HepG2 (cell line): ENCODE measurements around the gene FANCG. TPM values are rescaled to one million over a fixed set of nuclear protein-coding genes. Genes with fewer than 3 reads are reported as not detected.

Source experiments
- AGO1 ChIP-seq: fragments of 200-400 bp; formaldehyde crosslinking; IDR thresholded peaks from 2 replicates; pipeline ENCODE4 v1.6.1; 2017; ENCODE audit warnings: mild to moderate bottlenecking, low read depth, low read length, moderate library complexity; ENCODE audit not compliant: poor library complexity, severe bottlenecking
- ARNT ChIP-seq: fragments of 450-650 bp; IDR thresholded peaks from 2 replicates; pipeline ENCODE4 v1.6.1; 2017
- GMEB1 ChIP-seq: sonication (generic); formaldehyde crosslinking; IDR thresholded peaks from 2 replicates; pipeline ENCODE4 v1.5.1; 2020; ENCODE audit warnings: missing genetic modification reagents, mild to moderate bottlenecking, borderline replicate concordance
- KLF11 ChIP-seq: IDR thresholded peaks from 2 replicates; pipeline ENCODE4 v1.6.1; 2016; ENCODE audit warnings: missing compliant biosample characterization
- KLF16 ChIP-seq, 2 experiments: sonication (generic) in 1 of 2; formaldehyde crosslinking in 1 of 2; IDR thresholded peaks; 2 replicates each; pipeline versions ENCODE4 v1.6.1 to v1.8.0; 2016 to 2023; ENCODE audit warnings: missing genetic modification reagents in 2 of 2, missing compliant biosample characterization in 1 of 2
- MED8 ChIP-seq: sonication (generic); formaldehyde crosslinking; IDR thresholded peaks from 2 replicates; pipeline ENCODE4 v1.8.1; 2023; ENCODE audit warnings: mild to moderate bottlenecking, missing genetic modification reagents; ENCODE audit not compliant: insufficient replicate concordance
- MZF1 ChIP-seq: sonication (generic); formaldehyde crosslinking; IDR thresholded peaks from 2 replicates; pipeline ENCODE4 v1.8.1; 2023; ENCODE audit warnings: mild to moderate bottlenecking, missing genetic modification reagents, borderline replicate concordance
- NFYB ChIP-seq: sonication (generic); formaldehyde crosslinking; IDR thresholded peaks from 2 replicates; pipeline ENCODE4 v1.4.0; 2020; ENCODE audit warnings: missing genetic modification reagents
- PHF5A ChIP-seq: IDR thresholded peaks from one replicate; pipeline ENCODE4 v1.6.1; 2018; ENCODE audit warnings: low read depth, missing genetic modification reagents; ENCODE audit not compliant: unreplicated experiment
- SALL1 ChIP-seq: sonication (generic); formaldehyde crosslinking; IDR thresholded peaks from 2 replicates; pipeline ENCODE4 v1.8.0; 2022; ENCODE audit warnings: mild to moderate bottlenecking, missing genetic modification reagents
- SMAD3 ChIP-seq: sonication (generic); formaldehyde crosslinking; IDR thresholded peaks from 2 replicates; pipeline ENCODE4 v1.4.0; 2020; ENCODE audit warnings: missing genetic modification reagents
- TGIF2 ChIP-seq: IDR thresholded peaks from 2 replicates; pipeline ENCODE4 v1.6.1; 2016; ENCODE audit warnings: control low read depth, missing compliant biosample characterization
- ZFP36L1 ChIP-seq: sonication (generic); formaldehyde crosslinking; IDR thresholded peaks from 2 replicates; pipeline ENCODE4 v1.8.0; 2022; ENCODE audit warnings: mild to moderate bottlenecking, missing genetic modification reagents, moderate library complexity
- ZMAT3 ChIP-seq: sonication (generic); formaldehyde crosslinking; conservative IDR thresholded peaks from 2 replicates; pipeline ENCODE4 v1.7.0; 2021; ENCODE audit warnings: missing genetic modification reagents
- ZNF282 ChIP-seq: fragments of 450-650 bp; IDR thresholded peaks from 2 replicates; pipeline ENCODE4 v1.6.1; 2018; ENCODE audit not compliant: partially characterized antibody
- ZNF337 ChIP-seq: sonication (generic); formaldehyde crosslinking; IDR thresholded peaks from 2 replicates; pipeline ENCODE4 v1.5.1; 2020; ENCODE audit warnings: missing genetic modification reagents, low read depth, mild to moderate bottlenecking, borderline replicate concordance
- ZNF431 ChIP-seq: sonication (generic); formaldehyde crosslinking; IDR thresholded peaks from 2 replicates; pipeline ENCODE4 v1.9.0; 2022; ENCODE audit warnings: missing genetic modification reagents, low read depth, mild to moderate bottlenecking, borderline replicate concordance
- ZNF776 ChIP-seq: sonication (generic); formaldehyde crosslinking; IDR thresholded peaks from 2 replicates; pipeline ENCODE4 v1.4.0; 2020; ENCODE audit warnings: mild to moderate bottlenecking, missing genetic modification reagents
- ZNF777 ChIP-seq: sonication (generic); formaldehyde crosslinking; IDR thresholded peaks from 2 replicates; pipeline ENCODE4 v1.4.0; 2020; ENCODE audit warnings: missing genetic modification reagents
- ZSCAN31 ChIP-seq: sonication (generic); formaldehyde crosslinking; IDR thresholded peaks from 2 replicates; pipeline ENCODE4 v1.5.0; 2020; ENCODE audit warnings: low read depth, mild to moderate bottlenecking, missing genetic modification reagents
- polyA plus RNA-seq, 8 experiments: library from polyadenylated mRNA; depleted of rRNA in 3 of 8; stranded (reverse) in 7 of 8; unstranded in 1 of 8; fragments of >200 nt; fragmentation: Illumina TruSeq in 4 of 8; extraction: Trizol in 4 of 8; gene quantifications; 2 replicates each; pipeline versions ENCODE4 v1.2.1 to v1.2.3, GENCODE V29; 2011 to 2016; ENCODE audit warnings: low read depth in 4 of 8, missing spikeins in 1 of 8, mixed read lengths in 1 of 8; ENCODE audit not compliant: insufficient read depth in 1 of 8
- total RNA-seq, 5 experiments: library from RNA; depleted of rRNA; stranded (reverse); fragments of >200 nt; fragmentation: Illumina TruSeq; extraction: Trizol; gene quantifications; 2 replicates each; pipeline ENCODE4 v1.2.3, GENCODE V29; 2016; ENCODE audit warnings: low read depth in 1 of 5
- TF ChIP-seq, protein P1 (sequence below): sonication (generic); formaldehyde crosslinking; IDR thresholded peaks from 2 replicates; pipeline ENCODE4 v1.8.0; 2022; ENCODE audit warnings: missing genetic modification reagents, mild to moderate bottlenecking, inconsistent platforms, borderline replicate concordance
- TF ChIP-seq, protein P2 (sequence below): IDR thresholded peaks from 2 replicates; pipeline ENCODE4 v1.6.1; 2016; ENCODE audit warnings: low read depth
- TF ChIP-seq, protein P3 (sequence below): sonication (generic); formaldehyde crosslinking; IDR thresholded peaks from 2 replicates; pipeline ENCODE4 v1.8.1; 2023; ENCODE audit warnings: mild to moderate bottlenecking, missing genetic modification reagents, borderline replicate concordance

The FANCG gene
- total and polyA plus RNA-seq, 2 of the 13 experiments (the other 11 are each of a cell fraction or from before 2014, with no cell fraction given), result 14.4 to 45.1 TPM

DNA sequence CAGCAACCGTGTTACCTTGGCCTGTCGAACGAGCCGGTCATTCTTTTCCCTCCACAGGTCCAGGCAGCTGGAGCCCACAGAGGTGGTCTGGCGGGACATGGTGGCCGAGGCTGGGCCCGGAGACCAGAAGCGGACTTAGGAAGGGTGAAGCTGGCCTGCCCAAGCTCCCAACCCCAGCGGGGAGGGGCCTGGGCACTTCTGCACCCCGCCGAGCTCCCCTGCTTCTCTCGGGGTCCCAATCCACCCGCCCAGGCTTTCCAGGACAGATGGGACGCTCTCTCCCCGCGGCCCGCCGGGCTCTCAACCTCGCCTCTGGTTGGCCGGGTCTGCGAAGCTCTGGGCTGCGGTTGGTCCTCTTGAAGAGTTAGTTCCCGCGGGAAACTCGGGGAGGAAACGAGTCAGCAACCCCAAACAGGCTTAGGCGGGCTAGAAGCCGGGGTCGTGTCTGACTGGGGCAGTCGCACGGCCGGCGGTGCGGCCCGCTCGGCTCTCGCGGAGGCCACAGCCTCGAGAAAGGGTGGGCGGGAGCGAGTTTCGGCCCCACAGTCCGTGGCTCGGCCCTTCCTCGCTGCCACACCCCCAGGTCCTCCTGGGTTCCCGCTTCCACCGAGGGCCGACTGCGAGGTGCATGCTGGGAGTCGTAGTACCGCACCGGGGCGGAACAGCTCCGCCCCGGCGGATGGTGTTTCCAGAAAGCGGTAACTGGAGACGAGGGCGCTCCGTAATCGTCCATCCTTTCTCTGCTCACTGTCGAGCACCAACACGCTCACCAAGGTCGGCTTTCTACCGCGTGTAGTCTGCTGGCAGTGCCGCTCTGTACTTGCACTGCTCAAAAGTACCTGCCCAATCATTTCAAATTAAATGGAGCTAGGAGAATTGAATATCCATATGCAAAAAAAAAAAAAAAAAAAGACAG lies at the start of gene FANCG (continued):
- TF ChIP-seq, protein P1, sequence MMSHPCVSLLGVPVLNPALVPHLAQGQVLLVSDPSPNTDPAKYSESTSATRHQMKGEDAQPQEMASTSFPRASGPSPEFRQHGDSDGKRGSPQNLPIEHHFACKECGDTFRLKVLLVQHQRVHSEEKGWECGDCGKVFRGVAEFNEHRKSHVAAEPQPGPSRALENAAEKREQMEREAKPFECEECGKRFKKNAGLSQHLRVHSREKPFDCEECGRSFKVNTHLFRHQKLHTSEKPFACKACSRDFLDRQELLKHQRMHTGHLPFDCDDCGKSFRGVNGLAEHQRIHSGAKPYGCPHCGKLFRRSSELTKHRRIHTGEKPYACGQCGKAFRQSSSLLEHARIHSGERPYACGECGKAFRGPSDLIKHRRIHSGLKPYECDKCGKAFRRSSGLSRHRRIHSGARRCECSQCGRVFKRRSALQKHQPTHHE (CRISPR knock-in tag), result no peak; the same call in 1 of the 2 replicates
- peak; percentile 74 for TF ChIP-seq GMEB1
- TF ChIP-seq, protein P2, sequence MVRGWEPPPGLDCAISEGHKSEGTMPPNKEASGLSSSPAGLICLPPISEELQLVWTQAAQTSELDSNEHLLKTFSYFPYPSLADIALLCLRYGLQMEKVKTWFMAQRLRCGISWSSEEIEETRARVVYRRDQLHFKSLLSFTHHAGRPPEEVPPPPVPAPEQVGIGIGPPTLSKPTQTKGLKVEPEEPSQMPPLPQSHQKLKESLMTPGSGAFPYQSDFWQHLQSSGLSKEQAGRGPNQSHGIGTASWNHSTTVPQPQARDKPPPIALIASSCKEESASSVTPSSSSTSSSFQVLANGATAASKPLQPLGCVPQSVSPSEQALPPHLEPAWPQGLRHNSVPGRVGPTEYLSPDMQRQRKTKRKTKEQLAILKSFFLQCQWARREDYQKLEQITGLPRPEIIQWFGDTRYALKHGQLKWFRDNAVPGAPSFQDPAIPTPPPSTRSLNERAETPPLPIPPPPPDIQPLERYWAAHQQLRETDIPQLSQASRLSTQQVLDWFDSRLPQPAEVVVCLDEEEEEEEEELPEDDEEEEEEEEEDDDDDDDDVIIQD (CRISPR knock-in tag), result 0 out of 2 replicates have a peak, but pooled peaks have one; percentile 44
- TF ChIP-seq SALL1 (CRISPR knock-in tag), result peak; percentile 71; the same call in 1 of the 2 replicates
- TF ChIP-seq, protein P3, sequence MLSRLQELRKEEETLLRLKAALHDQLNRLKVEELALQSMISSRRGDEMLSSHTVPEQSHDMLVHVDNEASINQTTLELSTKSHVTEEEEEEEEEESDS (CRISPR knock-in tag), result 0 out of 2 replicates have a peak, but pooled peaks have one; percentile 87
- no peak for TF ChIP-seq PHF5A
- peak; percentile 86; the same call in 1 of the 2 replicates for TF ChIP-seq SMAD3 (CRISPR knock-in tag)
- no peak for TF ChIP-seq ARNT
- TF ChIP-seq ZFP36L1, result peak; percentile 79
- TF ChIP-seq ZSCAN31 (CRISPR knock-in tag), result peak; percentile 66; the same call in 1 of the 2 replicates
- no peak for TF ChIP-seq TGIF2 (CRISPR knock-in tag)
- peak; percentile 84 for TF ChIP-seq NFYB (CRISPR knock-in tag)
- no peak for TF ChIP-seq ZNF282
- TF ChIP-seq ZNF776 (CRISPR knock-in tag), result no peak; the same call in 1 of the 2 replicates
- no peak for TF ChIP-seq ZNF337 (CRISPR knock-in tag)
- TF ChIP-seq ZMAT3 (CRISPR knock-in tag), result no peak; the same call in 1 of the 2 replicates
- peak; percentile 15; the same call in 1 of the 2 replicates for TF ChIP-seq ZNF431 (CRISPR knock-in tag)
- TF ChIP-seq KLF11 (CRISPR knock-in tag), result peak; percentile 61; the same call in 1 of the 2 replicates
- TF ChIP-seq MED8 (CRISPR knock-in tag), result no peak
- TF ChIP-seq ZNF777 (CRISPR knock-in tag), result 0 out of 2 replicates have a peak, but pooled peaks have one; percentile 29
- peak; percentile 52; the same call in 1 of the 2 replicates for TF ChIP-seq MZF1 (CRISPR knock-in tag)
- TF ChIP-seq KLF16 (CRISPR knock-in tag; IDR thresholded peaks at IDR 0.05), result peak in 1 of 2 experiments; percentile 85; a peak in 1 of 4 replicates
- peak; percentile 48 for TF ChIP-seq AGO1
